Aorta (tissue), 5 donors: Measurements from ENCODE around the gene LMBR1. TPM values are rescaled to one million over a fixed set of nuclear protein-coding genes. Genes with fewer than 3 reads are reported as not detected.
"Not testable (repeated sequence)": the region's sequence is repeated elsewhere in the genome, so short reads cannot be mapped to it uniquely, and the experiment has no call there.

ENCODE experiments used
- ATAC-seq: fragments of 200-7000 bp; cut with Tn5 transposase; one replicate; pipeline ENCODE4 v1.9.1; 2022; ENCODE audit warnings: moderate library complexity; ENCODE audit not compliant: low FRiP score
- DNase-seq, 2 donors: peaks; one replicate each; pipeline ENCODE4 v3.0.0-alpha.2; 2020
- H3K27ac ChIP-seq, 2 donors: one replicate each; pipeline ENCODE4 v1.5.1; 2013; ENCODE audit warnings: low read length in 2 of 2, mild to moderate bottlenecking in 2 of 2, moderate library complexity in 2 of 2, control low read depth in 1 of 2, inconsistent platforms in 1 of 2, low read depth in 1 of 2
- H3K27me3 ChIP-seq, 2 donors: one replicate each; pipeline ENCODE4 v1.6.1; 2013; ENCODE audit warnings: control low read depth in 1 of 2, low read length in 1 of 2, mild to moderate bottlenecking in 1 of 2, moderate library complexity in 1 of 2; ENCODE audit not compliant: insufficient read depth in 2 of 2, control insufficient read depth in 1 of 2
- H3K36me3 ChIP-seq, 2 donors: one replicate each; pipeline ENCODE4 v1.6.1; 2013; ENCODE audit warnings: control low read depth in 1 of 2, low read length in 1 of 2, mild to moderate bottlenecking in 1 of 2; ENCODE audit not compliant: insufficient read depth in 2 of 2, control insufficient read depth in 1 of 2
- H3K4me1 ChIP-seq, 2 donors: one replicate each; pipeline ENCODE4 v1.6.1; 2013; ENCODE audit warnings: low read length in 2 of 2, control low read depth in 1 of 2, mild to moderate bottlenecking in 1 of 2, moderate library complexity in 1 of 2; ENCODE audit not compliant: insufficient read depth in 2 of 2, control insufficient read depth in 1 of 2
- H3K4me3 ChIP-seq, 2 donors: one replicate each; pipeline ENCODE4 v1.5.1; 2013; ENCODE audit warnings: low read length in 2 of 2, control low read depth in 1 of 2, mild to moderate bottlenecking in 1 of 2
- H3K9me3 ChIP-seq: one replicate; pipeline ENCODE4 v1.6.1; 2013; ENCODE audit warnings: mild to moderate bottlenecking, low read length; ENCODE audit not compliant: control insufficient read depth
- WGBS, 2 donors: extraction: QIAGEN DNeasy Blood & Tissue Kit; methylation state at CpG; one replicate each; pipeline ENCODE4 v1.1.7; 2013; 5-methylcytosine and 5-hydroxymethylcytosine counted together
- intact Hi-C, 2 donors: fragments of 100-400 bp; cut with DNase I; formaldehyde crosslinking; loops; one replicate each; pipeline versions ENCODE4 v1.14.2 to v1.15.0; 2022
- polyA plus RNA-seq, 2 donors: library from polyadenylated mRNA; stranded (reverse); fragments of 200-250 nt; gene quantifications; one replicate each; pipeline ENCODE4 v1.2.3, GENCODE V29; 2013
- total RNA-seq, 2 donors: library from RNA; stranded (reverse); fragmentation: NEBNext Ultra II Directional; extraction: Animal tissue kit (Norgen Biotek cat#: 25700); gene quantifications; one replicate each; pipeline ENCODE4 v1.2.1, GENCODE V29; 2021
- donor health status: healthy with polysubstance abuse.
- donor health status: Bipolar disorder and iron deficiency.
- donor health status: DM: no; HTN: no; CAD: no.
- donor health status: DM: no; HTN: no; CAD: no.
- donor health status: DM: yes; HTN: yes; CAD: no.

LMBR1 gene
- total and polyA plus RNA-seq, 4 donors, result 9.5 to 63.8 (median 36.5) TPM

- Histone ChIP-seq H3K27me3 (no peaks in the 10 kb centered on the region), H3K4me3 (no peak overlapping the region), H3K27ac (no peak overlapping the region), H3K36me3 (no peaks in the 10 kb centered on the region), H3K9me3 (peaks cover 3% of the 10 kb centered on the region), H3K4me1 (no peaks in the 10 kb centered on the region)
- intact Hi-C loops, result no loop called here
- no peak for DNase-seq
- no peak for ATAC-seq
- 43 to 49% methylated on average over 1 of the region's 1 CpG for WGBS, 2 donors
Observed at GRCh38 chr7:156918635-156919034, 25.7 kb upstream of the LMBR1 start.

GRCh38 chr7:156909574-156910252 is 16.7 kb upstream of the LMBR1 start:
- ATAC-seq, result not testable (repeated sequence)

GRCh38 chr7:156907656-156908055 is 14.7 kb upstream of the LMBR1 start:
- Histone ChIP-seq H3K4me3 (no peak overlapping the region), H3K9me3 (no peaks in the 10 kb centered on the region), H3K27me3 (no peaks in the 10 kb centered on the region), H3K4me1 (no peaks in the 10 kb centered on the region), H3K27ac (no peak overlapping the region), H3K36me3 (no peaks in the 10 kb centered on the region)
- DNase-seq (no peak), ATAC-seq (no peak)
- 65 to 83% methylated on average over 4 of the region's 4 CpGs for WGBS, 2 donors
- intact Hi-C loops, result no loop called here

More at GRCh38 chr7:156909574-156910252, 16.7 kb upstream of the LMBR1 start:
- intact Hi-C loops, H3K36me3 ChIP-seq, DNase-seq, H3K4me3 ChIP-seq, H3K9me3 ChIP-seq, H3K27ac ChIP-seq, H3K27me3 ChIP-seq, H3K4me1 ChIP-seq: not testable (repeated sequence)
- 57 to 73% methylated on average over 3 of the region's 3 CpGs for WGBS, 2 donors

GRCh38 chr7:156906200-156906649 is 13.2 kb upstream of the LMBR1 start:
- Histone ChIP-seq H3K4me3 (no peak overlapping the region), H3K27me3 (no peaks in the 10 kb centered on the region), H3K9me3 (no peaks in the 10 kb centered on the region), H3K36me3 (no peaks in the 10 kb centered on the region), H3K4me1 (no peaks in the 10 kb centered on the region), H3K27ac (no peak overlapping the region)
- DNase-seq (no peak), ATAC-seq (no peak)
- WGBS, 2 donors, result 59 to 60% methylated on average over 4 of the region's 4 CpGs
- intact Hi-C loops, result no loop called here

GRCh38 chr7:156903232-156903909 is 10.4 kb upstream of the LMBR1 start:
- WGBS, 2 donors, result 52 to 55% methylated on average over 10 of the region's 10 CpGs

GRCh38 chr7:156900093-156900492 is 7.1 kb upstream of the LMBR1 start:
- H3K27ac ChIP-seq, H3K27me3 ChIP-seq, intact Hi-C loops, H3K4me3 ChIP-seq, H3K36me3 ChIP-seq, DNase-seq, H3K4me1 ChIP-seq, H3K9me3 ChIP-seq, ATAC-seq: not testable (repeated sequence)
- 52 to 72% methylated on average over 9 of the region's 9 CpGs for WGBS, 2 donors

More at GRCh38 chr7:156903232-156903909, 10.4 kb upstream of the LMBR1 start:
- Histone ChIP-seq H3K27me3 (no peaks in the 10 kb centered on the region), H3K9me3 (no peaks in the 10 kb centered on the region), H3K4me3 (no peak overlapping the region), H3K4me1 (no peaks in the 10 kb centered on the region), H3K27ac (no peak overlapping the region), H3K36me3 (no peaks in the 10 kb centered on the region)
- DNase-seq (no peak), ATAC-seq (peak; percentile 38)
- intact Hi-C loops, result no loop called here

- DNase-seq (no peak), ATAC-seq (no peak)
- H3K4me1 ChIP-seq, result no peaks in the 10 kb centered on the region
- H3K4me3 ChIP-seq, result no peak overlapping the region
- intact Hi-C loops, result loop anchor here in 1 of 2 donors (5.0 kb wide), 1 partner anchor 378 kb away; no protein-coding TSS in a partner anchor
- H3K36me3 ChIP-seq, result no peaks in the 10 kb centered on the region
- WGBS, 2 donors, result 92 to 96% methylated on average over 1 of the region's 1 CpG
- no peak overlapping the region for H3K27ac ChIP-seq
- H3K9me3 ChIP-seq, result no peaks in the 10 kb centered on the region
- H3K27me3 ChIP-seq, result no peaks in the 10 kb centered on the region
Observed at GRCh38 chr7:156898938-156899337, 6.0 kb upstream of the LMBR1 start.

GRCh38 chr7:156897673-156898072 is 4.7 kb upstream of the LMBR1 start:
- Histone ChIP-seq H3K4me3 (no peak overlapping the region), H3K27me3 (no peaks in the 10 kb centered on the region), H3K36me3 (no peaks in the 10 kb centered on the region), H3K4me1 (no peaks in the 10 kb centered on the region), H3K9me3 (no peaks in the 10 kb centered on the region), H3K27ac (no peak overlapping the region)
- WGBS, 2 donors, result 14 to 17% methylated on average over 8 of the region's 8 CpGs
- DNase-seq, result no peak
- ATAC-seq, result no peak
- intact Hi-C loops, result loop anchor here in 1 of 2 donors (5.0 kb wide), 1 partner anchor 380 kb away; no protein-coding TSS in a partner anchor
